ENCODE results near the gene MRPL16. TPM values are rescaled to one million over a fixed set of nuclear protein-coding genes. Genes with fewer than 3 reads are reported as not detected.

Gene MRPL16
- total RNA-seq, 2 experiments from 2014 or later = 22.8 to 24.6 TPM

GRCh38 chr11:59778122-59778521, 32.5 kb downstream of the MRPL16 start:
- Histone ChIP-seq H3K4me1 (ENCODE audit: insufficient read depth, low read length) (no peaks in the 10 kb centered on the region), H3K27ac (ENCODE audit: low read depth in 1 of 2, low read length in 2 of 2) (no peak overlapping the region), H3K27me3 (ENCODE audit: control insufficient read depth in 1 of 2, insufficient read depth in 2 of 2, low read length in 2 of 2) (no peaks in the 10 kb centered on the region), H3K9me3 (ENCODE audit: control insufficient read depth in 1 of 2, insufficient read depth in 1 of 2, low read length in 2 of 2) (no peaks in the 10 kb centered on the region), H3K36me3 (ENCODE audit: insufficient read depth, low read length) (peaks cover 4% of the 10 kb centered on the region), H3K4me3 (ENCODE audit: low read length) (no peak overlapping the region)
- H3K4me1 Mint-ChIP-seq (ENCODE audit: low read depth) = peaks cover 9% of the 10 kb centered on the region
- ATAC-seq (ENCODE audit: poor library complexity) (no peak), DNase-seq (no peak)
- intact Hi-C loops (cut with DNase I, micrococcal nuclease) = no loop called here
- H3K27me3 Mint-ChIP-seq = no peaks in the 10 kb centered on the region
- ChIA-PET CTCF (no interaction called here), POLR2A (no interaction called here)
- TF ChIP-seq, protein P1, sequence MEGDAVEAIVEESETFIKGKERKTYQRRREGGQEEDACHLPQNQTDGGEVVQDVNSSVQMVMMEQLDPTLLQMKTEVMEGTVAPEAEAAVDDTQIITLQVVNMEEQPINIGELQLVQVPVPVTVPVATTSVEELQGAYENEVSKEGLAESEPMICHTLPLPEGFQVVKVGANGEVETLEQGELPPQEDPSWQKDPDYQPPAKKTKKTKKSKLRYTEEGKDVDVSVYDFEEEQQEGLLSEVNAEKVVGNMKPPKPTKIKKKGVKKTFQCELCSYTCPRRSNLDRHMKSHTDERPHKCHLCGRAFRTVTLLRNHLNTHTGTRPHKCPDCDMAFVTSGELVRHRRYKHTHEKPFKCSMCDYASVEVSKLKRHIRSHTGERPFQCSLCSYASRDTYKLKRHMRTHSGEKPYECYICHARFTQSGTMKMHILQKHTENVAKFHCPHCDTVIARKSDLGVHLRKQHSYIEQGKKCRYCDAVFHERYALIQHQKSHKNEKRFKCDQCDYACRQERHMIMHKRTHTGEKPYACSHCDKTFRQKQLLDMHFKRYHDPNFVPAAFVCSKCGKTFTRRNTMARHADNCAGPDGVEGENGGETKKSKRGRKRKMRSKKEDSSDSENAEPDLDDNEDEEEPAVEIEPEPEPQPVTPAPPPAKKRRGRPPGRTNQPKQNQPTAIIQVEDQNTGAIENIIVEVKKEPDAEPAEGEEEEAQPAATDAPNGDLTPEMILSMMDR (IDR thresholded peaks at IDR 0.05) = no peak
- H3K9me3 Mint-ChIP-seq = no peaks in the 10 kb centered on the region
- H3K36me3 Mint-ChIP-seq (ENCODE audit: low read depth) = no peaks in the 10 kb centered on the region
- H3K27ac Mint-ChIP-seq = no peak overlapping the region
- H3K4me3 Mint-ChIP-seq = no peak overlapping the region

GRCh38 chr11:59777104-59777503, 33.5 kb downstream of the MRPL16 start:
- DNase-seq (no peak), ATAC-seq (ENCODE audit: poor library complexity) (no peak)
- ChIA-PET CTCF (interaction anchor here (1.4 kb wide), 1 partner anchor 17 kb away, joined by 3 read pairs; no protein-coding TSS in a partner anchor), POLR2A (no interaction called here)
- Histone ChIP-seq H3K27me3 (ENCODE audit: control insufficient read depth in 1 of 2, insufficient read depth in 2 of 2, low read length in 2 of 2) (no peaks in the 10 kb centered on the region), H3K9me3 (ENCODE audit: control insufficient read depth in 1 of 2, insufficient read depth in 1 of 2, low read length in 2 of 2) (no peaks in the 10 kb centered on the region), H3K4me3 (ENCODE audit: low read length) (no peak overlapping the region), H3K4me1 (ENCODE audit: insufficient read depth, low read length) (peaks cover 2% of the 10 kb centered on the region), H3K36me3 (ENCODE audit: insufficient read depth, low read length) (peaks cover 4% of the 10 kb centered on the region), H3K27ac (ENCODE audit: low read depth in 1 of 2, low read length in 2 of 2) (no peak overlapping the region)
- Mint-ChIP-seq H3K9me3 (no peaks in the 10 kb centered on the region), H3K4me3 (no peak overlapping the region), H3K36me3 (ENCODE audit: low read depth) (no peaks in the 10 kb centered on the region), H3K27me3 (no peaks in the 10 kb centered on the region), H3K4me1 (ENCODE audit: low read depth) (peaks cover 19% of the 10 kb centered on the region), H3K27ac (no peak overlapping the region)
- TF ChIP-seq, protein P1 (IDR thresholded peaks at IDR 0.05) = no peak
- intact Hi-C loops (cut with DNase I, micrococcal nuclease) = no loop called here

DNA sequence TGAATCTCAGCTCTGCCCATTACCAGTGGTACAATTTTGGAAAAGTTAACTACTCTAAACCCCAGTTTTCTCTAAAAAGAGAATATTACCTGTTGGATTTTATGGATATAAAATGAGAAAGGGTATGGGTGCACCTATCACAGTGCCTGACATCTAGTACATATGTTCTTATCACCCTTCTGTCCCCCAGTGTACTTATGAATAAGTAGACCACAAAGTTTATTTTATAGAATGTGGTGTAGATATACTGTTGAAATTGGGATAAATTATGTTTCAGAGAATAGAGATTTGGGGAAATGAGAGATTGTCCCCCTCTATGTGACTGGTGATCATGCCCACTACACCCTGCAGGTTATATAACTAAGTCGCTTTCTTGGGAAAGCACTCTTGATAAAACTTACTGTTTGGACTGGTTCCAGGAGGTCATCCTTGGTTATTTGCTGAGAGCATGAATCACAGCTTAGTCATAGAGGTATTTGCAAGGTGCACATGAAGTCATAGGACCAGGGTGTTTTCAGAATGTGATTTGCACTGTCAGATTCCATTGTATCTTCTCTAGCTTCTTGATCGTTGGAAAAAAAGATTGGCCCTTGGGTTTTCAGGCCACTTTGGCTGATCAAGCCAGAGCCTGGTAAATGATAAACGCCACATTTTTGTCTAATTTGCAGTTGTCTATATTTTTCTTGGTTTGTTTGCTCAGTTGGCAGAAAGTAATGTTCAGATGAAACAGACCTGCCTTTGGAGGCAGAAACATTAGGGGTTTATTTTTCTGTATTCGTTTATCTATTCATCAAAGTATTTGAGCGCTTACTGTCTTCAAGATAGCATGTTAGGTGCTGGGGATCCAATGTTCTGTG, 34.1 kb downstream of the MRPL16 start:
- no peaks in the 10 kb centered on the region for H3K27me3 ChIP-seq (ENCODE audit: control insufficient read depth in 1 of 2, insufficient read depth in 2 of 2, low read length in 2 of 2)
- no peaks in the 10 kb centered on the region for H3K9me3 Mint-ChIP-seq
- TF ChIP-seq, protein P1 (IDR thresholded peaks at IDR 0.05) = no peak
- H3K36me3 ChIP-seq (ENCODE audit: insufficient read depth, low read length) = peaks cover 4% of the 10 kb centered on the region
- H3K27ac ChIP-seq (ENCODE audit: low read depth in 1 of 2, low read length in 2 of 2) = no peak overlapping the region
- no peaks in the 10 kb centered on the region for H3K27me3 Mint-ChIP-seq
- no peak overlapping the region for H3K27ac Mint-ChIP-seq
- POLR2A ChIA-PET = interaction anchor here (2.2 kb wide), 1 partner anchor 21 kb away, joined by 5 read pairs; no protein-coding TSS in a partner anchor
- no peak for DNase-seq
- CTCF ChIA-PET = interaction anchor here (1.4 kb wide), 1 partner anchor 18 kb away, joined by 3 read pairs; no protein-coding TSS in a partner anchor
- H3K4me3 ChIP-seq (ENCODE audit: low read length) = no peak overlapping the region
- no peak overlapping the region for H3K4me3 Mint-ChIP-seq
- intact Hi-C loops (cut with DNase I, micrococcal nuclease) = no loop called here
- no peak for ATAC-seq (ENCODE audit: poor library complexity)
- H3K4me1 ChIP-seq (ENCODE audit: insufficient read depth, low read length) = peaks cover 9% of the 10 kb centered on the region
- H3K36me3 Mint-ChIP-seq (ENCODE audit: low read depth) = no peaks in the 10 kb centered on the region
- H3K9me3 ChIP-seq (ENCODE audit: control insufficient read depth in 1 of 2, insufficient read depth in 1 of 2, low read length in 2 of 2) = no peaks in the 10 kb centered on the region
- H3K4me1 Mint-ChIP-seq (ENCODE audit: low read depth) = peaks cover 26% of the 10 kb centered on the region
